Measurements from ENCODE around the gene IYD. TPM values are rescaled to one million over a fixed set of nuclear protein-coding genes. Genes with fewer than 3 reads are reported as not detected.

The IYD gene
- polyA plus RNA-seq, 2 donors = 0.01 TPM; not detected in 1

Other genes starting within 250 kb of the IYD start
- 10 to 100 TPM in 1 of 2 donors, 1 to 10 TPM in 1; 7.8 to 12.4 TPM for gene PPP1R14C, start 226.0 kb upstream of the IYD start, polyA plus RNA-seq
- 1 to 10 TPM; 5.7 to 8.1 TPM for gene PLEKHG1, start 230.9 kb downstream of the IYD start, polyA plus RNA-seq